HT-29 (cell line): ENCODE results near the gene DLG1. TPM values are rescaled to one million over a fixed set of nuclear protein-coding genes. Genes with fewer than 3 reads are reported as not detected.
"Not testable (repeated sequence)": the region's sequence is repeated elsewhere in the genome, so short reads cannot be mapped to it uniquely, and the experiment has no call there.

Experiments
- DNase-seq: peaks from one replicate; pipeline ENCODE4 v3.0.0-alpha.2; 2015; ENCODE audit warnings: low spot score
- total RNA-seq: library from RNA; depleted of rRNA; stranded (reverse); fragments of >200 nt; shearing (Covaris generic); gene quantifications from 2 replicates; pipeline ENCODE4 v1.2.3, GENCODE V29; 2014

DLG1 gene
- total RNA-seq, 1 experiment from 2014 or later: 36.7 TPM

- DNase-seq: not testable (repeated sequence)
Measured at GRCh38 chr3:197211698-197212097, 86.7 kb downstream of the DLG1 start.

- no peak for DNase-seq
Measured at GRCh38 chr3:197209366-197210260, 88.8 kb downstream of the DLG1 start.

GRCh38 chr3:197206913-197207312 is 91.5 kb downstream of the DLG1 start:
- no peak for DNase-seq

- no peak for DNase-seq
Measured at GRCh38 chr3:197205675-197206074, 92.7 kb downstream of the DLG1 start.

GRCh38 chr3:197205265-197205664 is 93.1 kb downstream of the DLG1 start:
- no peak for DNase-seq

- DNase-seq: no peak
Measured at GRCh38 chr3:197204736-197205135, 93.7 kb downstream of the DLG1 start.

- DNase-seq: no peak
Measured at GRCh38 chr3:197203714-197204146, 94.7 kb downstream of the DLG1 start.

- DNase-seq: no peak
Measured at GRCh38 chr3:197202694-197203093, 95.7 kb downstream of the DLG1 start.

- no peak for DNase-seq
Measured at GRCh38 chr3:197201791-197202452, 96.5 kb downstream of the DLG1 start.

GRCh38 chr3:197200856-197201255 is 97.6 kb downstream of the DLG1 start:
- DNase-seq: not testable (repeated sequence)

GRCh38 chr3:197197334-197197733 is 101.1 kb downstream of the DLG1 start:
- no peak for DNase-seq

GRCh38 chr3:197196192-197196591 is 102.2 kb downstream of the DLG1 start:
- no peak for DNase-seq

GRCh38 chr3:197195326-197195725 is 103.1 kb downstream of the DLG1 start:
- DNase-seq: no peak

GRCh38 chr3:197193759-197194158 is 104.7 kb downstream of the DLG1 start:
- DNase-seq: not testable (repeated sequence)

- no peak for DNase-seq
Measured at GRCh38 chr3:197191897-197192296, 106.5 kb downstream of the DLG1 start.

GRCh38 chr3:197189623-197190022 is 108.8 kb downstream of the DLG1 start:
- DNase-seq: no peak

GRCh38 chr3:197188963-197189362 is 109.4 kb downstream of the DLG1 start:
- DNase-seq: no peak

- DNase-seq: peak; percentile 66
Measured at GRCh38 chr3:197186887-197187588, 111.4 kb downstream of the DLG1 start.

GRCh38 chr3:197183582-197183981 is 114.8 kb downstream of the DLG1 start:
- no peak for DNase-seq

GRCh38 chr3:197181741-197182140 is 116.7 kb downstream of the DLG1 start:
- DNase-seq: no peak

GRCh38 chr3:197178998-197179397 is 119.4 kb downstream of the DLG1 start:
- no peak for DNase-seq

- DNase-seq: no peak
Measured at GRCh38 chr3:197175503-197175902, 122.9 kb downstream of the DLG1 start.
